GM21723 (cell line): ENCODE data around the gene TBX15.
"Not testable (repeated sequence)": the region's sequence is repeated elsewhere in the genome, so short reads cannot be mapped to it uniquely, and the experiment has no call there.

Source experiments
- ATAC-seq: cut with Tn5 transposase; IDR thresholded peaks from one replicate; pipeline ENCODE4 v1.9.1; 2021; ENCODE audit warnings: mild to moderate bottlenecking, moderate library complexity; ENCODE audit not compliant: unreplicated experiment

Gene TBX15

DNA sequence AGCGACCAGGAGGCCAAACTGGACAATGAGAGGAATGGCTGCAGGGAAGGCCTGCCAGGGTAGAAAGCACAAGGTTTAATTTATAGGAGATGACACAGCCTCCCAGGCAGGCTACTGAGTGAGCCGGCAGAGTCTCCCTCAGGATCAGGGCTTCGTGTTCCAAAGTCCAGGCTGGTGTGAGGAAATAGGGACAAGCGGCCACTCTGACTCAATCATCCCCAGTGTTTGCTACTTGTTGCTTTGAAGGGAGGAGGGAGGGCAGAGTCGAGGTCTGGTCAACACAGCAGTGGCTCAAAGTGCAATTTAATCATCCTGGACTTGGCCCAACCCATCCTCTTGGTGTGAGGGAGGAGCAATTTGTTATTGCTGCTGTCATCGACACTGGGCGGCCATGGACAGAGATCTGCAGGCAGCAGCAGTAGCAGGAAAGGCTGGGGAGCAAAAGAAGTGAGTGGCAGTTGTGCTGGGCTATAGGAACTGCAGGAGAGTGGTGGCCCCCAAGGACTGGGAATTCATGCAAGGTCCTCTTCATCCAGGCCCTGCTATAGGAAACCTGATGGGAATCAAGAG, 27.5 kb downstream of the TBX15 start:
- ATAC-seq = no peak

DNA sequence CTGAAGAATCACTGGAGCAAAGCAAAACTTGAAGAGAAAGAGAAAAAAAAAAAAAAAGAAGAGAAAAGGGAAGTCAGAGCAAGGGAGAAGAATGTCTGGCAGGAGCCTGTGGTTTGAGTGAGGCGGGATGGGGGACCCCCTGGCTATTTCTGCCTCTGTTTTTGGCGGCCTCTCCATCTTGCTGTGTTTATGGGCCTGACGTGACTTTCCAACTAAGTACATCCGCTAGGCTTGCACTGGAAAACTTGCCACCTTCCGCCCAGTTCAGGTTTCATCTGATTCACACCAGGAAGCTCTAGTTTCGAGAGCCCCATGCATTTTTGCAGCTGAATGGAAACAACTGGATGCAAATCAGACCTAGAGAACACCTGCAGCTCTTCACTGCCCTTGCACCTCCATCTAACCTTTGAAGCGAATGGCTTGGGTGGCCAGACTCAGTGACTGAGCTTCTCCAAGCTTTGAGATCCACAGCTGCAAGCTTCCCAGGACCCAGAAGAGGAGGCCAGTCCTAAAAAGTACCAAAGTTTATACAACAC, 28.0 kb downstream of the TBX15 start:
- peak; percentile 85 for ATAC-seq

DNA sequence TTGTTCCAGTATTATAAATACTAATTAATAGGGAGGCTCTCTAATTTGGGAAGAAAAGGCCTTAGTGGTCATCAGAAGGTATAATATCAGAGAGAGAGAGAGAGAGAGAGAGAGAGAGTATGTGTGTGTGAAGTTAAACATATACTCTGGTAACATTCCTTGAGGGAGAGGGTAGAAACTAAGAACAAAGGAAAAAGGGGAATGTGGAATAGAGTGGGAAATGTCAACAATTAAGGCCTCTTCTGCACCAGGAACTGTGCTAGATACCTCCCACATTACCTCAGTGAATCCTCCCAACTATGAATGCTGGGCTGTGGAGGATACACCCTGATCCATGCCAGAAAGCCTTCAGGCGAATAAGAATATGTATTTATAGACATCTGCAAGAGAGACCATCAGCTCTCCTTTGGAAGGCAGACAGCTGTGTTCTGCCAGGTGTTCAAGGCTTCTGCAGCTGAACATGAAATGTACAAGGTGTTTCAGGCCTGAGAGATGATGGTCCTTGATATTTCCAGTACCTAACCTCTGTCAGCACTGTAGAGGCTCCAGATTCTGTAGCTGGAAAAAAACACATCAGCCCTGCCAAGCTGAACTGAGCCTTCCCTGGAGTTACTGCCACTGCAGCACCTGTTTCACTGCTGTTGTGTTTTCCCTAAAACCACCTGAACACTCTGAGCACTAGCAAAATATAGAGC, 29.1 kb downstream of the TBX15 start:
- no peak for ATAC-seq

DNA sequence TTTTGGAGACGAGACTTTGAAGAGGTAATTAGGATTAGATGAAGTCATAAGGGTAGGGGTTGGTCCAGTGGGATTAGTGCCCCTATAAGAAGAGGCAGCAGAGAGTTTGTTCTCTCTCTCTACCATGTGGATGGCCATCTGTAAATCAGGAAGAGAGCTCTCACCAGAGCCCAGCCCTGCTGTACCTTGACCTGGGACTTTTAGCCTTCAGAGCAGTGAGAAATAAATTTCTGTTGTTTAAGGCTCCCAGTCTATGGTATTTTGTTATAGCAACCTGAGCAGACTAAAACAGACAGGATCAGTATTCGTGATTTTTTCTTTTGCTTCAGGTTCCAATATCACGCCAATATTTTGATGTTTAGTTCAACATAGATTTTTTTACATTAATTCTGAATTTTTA, 30.0 kb downstream of the TBX15 start:
- no peak for ATAC-seq

DNA sequence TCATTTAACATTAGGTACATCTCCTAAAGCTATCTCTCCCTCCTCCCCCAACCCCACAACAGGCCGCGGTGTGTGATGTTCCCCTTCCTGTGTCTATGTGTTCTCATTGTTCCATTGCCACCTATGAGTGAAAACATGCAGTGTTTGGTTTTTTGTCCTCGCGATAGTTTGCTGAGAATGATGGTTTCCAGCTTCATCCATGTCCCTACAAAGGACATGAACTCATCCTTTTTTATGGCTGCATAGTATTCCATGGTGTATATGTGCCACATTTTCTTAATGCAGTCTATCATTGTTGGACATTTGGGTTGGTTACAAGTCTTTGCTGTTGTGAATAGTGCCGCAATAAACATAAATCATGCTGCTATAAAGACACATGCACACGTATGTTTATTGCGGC, 30.6 kb downstream of the TBX15 start:
- not testable (repeated sequence) for ATAC-seq

DNA sequence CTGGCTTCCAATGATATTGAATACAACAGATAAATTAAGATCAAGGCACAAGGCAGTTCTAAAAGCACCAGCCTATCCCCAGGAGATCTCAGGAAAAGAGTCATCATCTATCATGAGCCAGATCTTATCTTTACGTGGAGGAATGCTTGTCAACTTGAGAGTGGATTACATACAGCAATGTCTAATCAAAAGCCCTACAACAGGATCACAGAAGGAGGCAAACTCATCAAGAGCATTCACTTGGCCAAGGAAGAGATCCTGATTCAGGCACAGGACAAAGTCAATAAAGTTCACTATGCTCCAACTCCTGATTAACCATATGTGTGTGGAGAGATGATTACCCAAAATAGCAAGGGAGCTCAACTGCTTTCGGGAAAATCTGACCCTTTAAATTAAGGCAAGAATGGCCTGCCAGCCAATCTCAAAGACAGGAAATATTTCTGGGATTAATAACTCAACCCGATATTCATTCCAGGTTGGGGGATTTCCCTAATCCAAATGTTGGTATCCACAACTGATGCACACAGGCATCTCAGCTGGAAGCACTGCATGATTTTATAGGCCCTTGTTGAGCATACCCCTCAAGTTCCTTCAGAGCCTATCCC, 33.7 kb downstream of the TBX15 start:
- no peak for ATAC-seq

DNA sequence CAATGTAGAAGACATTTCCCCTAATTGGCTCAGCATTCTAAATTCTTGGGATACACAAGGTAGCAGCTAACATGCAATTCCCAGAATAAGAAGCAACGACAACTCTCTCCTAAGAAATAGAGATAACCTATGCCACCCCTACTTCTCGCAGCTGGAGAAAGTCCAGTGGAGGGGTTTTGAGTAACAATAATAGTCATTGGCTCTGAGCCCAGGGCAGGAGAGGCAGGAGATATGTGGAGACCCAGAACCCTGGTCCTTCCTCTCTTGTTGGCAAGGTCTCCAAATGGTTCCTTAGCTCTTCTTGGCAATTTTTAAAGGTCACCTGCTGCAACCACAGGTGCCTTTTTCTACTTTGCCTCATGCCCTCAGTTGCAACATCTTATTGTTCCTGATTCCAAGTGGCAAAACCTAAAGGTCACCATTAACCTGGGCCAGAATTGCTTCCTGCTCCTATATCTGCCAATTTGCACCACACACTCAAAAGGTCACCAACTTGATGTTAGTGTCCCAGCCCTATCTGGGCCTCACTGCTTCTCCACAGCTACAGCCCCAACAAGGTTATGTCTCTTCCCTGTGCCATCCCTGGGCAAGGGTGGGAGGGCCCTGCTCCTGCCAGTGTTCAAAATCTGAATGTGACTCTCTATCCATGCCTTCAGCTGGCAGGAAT, 36.7 kb downstream of the TBX15 start:
- no peak for ATAC-seq

DNA sequence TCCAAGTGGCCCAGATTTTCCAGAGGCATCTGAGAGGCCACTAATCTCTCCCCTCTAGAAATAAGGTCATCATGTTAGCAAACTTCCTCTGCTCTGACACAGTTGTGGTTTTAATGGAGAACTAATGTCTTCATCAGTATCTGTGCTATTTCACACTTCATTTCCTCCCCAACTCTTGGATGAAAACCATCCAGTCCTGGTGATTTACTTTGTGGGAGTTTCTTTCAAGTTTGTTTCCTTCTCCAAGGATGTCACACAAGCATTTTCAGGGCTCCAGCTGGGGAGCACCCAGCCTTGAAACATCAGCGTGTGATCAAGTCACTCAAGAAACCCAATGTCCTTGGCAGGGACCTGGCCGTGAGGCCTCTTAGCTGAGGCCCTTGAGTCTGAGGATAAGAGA, 38.8 kb downstream of the TBX15 start:
- ATAC-seq = no peak

DNA sequence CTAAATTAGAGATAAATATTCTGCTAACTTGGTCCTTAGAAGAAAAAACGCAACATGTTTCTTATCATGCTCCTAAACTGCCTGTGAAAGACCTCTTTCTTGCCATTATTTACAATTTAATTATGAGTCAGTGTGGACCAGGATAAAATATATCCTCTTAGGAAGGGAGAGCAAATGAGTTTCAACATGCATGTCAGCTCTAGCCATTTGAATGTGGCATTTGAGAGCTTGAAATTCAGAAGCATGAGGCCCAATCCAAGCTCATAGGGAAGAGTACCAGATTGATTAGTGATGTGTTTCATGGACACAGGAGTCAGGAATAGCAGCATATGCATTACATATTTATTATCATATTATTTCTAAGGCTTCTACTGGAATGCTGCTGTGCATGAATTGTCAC, 39.3 kb downstream of the TBX15 start:
- no peak for ATAC-seq

DNA sequence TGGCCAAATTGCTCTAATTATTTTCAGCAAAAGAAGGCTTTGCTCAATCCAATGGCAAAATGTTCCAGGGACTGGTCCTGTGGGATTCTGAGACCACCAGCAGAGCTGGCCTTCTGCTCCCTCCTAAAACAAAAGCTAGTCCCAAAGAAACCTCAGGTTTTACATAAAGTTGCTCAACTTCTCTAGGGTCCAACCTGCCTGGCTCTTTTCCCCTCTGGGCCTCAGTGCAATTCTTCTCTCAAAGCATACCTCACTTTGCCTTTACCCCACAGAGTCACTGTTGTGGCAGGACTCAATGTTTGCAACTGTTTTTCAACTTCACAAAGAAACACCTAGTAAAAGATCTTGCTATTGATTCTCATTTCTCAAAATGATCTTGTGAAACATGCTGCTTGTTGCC, 39.8 kb downstream of the TBX15 start:
- no peak for ATAC-seq

DNA sequence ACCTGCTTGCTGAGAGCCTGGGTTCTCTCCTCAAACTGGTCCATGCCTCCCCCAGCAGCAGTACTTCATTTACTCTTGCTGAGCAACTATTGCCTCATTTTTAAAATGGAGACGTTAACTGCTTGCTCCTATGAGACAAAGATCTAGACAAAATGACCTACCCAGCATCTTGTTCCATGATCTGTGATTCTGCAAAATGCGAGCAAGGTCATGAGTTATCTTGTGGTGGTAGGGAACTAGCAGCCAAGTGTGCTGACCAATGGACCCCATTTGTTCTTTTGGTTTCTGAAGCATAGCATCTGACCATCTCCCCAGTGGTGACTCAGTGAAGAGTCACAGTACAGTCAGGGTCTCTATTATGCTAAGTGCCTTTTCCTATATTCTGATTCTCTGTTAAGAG, 40.4 kb downstream of the TBX15 start:
- ATAC-seq = no peak

DNA sequence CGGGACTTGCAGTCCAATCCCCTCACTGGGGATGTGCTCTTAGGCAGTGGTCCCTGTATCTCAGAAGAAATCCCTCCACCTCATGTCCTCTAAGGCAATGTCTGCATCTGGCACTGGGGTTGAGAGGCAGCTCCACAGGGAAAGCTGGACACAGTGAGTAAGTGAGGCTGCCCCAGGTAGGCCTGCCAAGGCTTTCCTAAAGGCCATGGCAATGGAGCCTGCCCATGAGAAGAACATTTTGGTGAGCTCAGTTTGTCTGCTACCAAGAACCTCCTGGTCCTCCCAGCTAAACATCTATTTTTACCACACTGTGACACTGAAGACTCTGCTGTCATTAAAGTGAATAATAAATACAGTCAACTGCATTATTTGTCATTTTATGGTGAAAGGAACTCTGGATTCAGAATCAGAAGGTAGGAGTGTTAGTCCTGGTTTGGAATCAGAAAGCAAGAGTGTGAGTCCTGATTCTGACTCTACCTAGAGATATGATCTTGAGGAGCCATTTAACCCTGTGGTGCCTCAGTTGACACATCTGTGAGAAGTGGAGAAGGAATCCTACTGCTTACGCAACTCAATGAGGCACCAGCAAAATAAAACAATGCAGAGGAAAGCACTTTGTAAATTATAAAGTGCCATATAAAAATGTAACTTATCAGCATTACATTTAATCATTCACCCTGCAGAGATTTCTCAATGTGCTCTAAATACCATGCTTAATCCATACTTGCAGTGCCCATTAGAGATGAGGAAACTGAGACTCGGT, 41.0 kb downstream of the TBX15 start:
- ATAC-seq = no peak

DNA sequence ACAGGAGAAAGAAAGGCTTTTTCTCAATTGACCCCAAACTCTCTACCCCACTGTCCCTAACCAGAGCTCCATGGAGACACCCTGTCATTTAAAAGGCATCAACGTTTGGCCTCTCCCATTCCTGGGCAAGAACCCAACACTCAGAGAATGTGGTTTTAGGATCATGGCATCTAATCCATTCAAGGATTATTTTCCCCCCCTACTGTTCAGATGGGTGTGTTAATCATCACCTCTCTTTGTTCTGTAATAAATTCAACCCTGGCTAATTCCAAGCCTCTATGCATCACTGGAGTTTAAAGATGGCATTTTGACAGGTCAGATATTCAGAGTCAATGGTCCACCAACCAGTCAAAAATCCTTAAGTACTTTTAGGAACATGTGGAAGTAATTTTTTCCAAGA, 42.7 kb downstream of the TBX15 start:
- ATAC-seq = no peak

DNA sequence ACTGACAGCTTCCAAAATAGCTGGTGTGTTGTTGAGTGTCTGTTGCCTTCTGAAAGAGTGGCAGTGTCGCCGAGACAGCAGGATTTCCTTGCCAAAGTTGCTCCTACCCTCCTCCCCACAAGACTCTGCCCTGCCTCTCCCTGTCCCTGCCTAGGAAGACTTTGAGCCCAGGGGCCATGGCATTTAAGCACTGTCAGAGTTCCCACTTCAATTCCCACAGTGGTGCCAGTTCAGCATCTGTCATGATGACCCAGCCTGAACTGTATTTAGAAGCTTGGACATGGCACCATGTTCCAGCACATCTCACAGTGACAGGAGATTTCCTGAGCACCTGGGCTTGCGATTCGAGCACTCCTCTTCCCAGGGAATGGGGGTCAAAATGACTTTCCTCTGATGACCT, 43.6 kb downstream of the TBX15 start:
- no peak for ATAC-seq

DNA sequence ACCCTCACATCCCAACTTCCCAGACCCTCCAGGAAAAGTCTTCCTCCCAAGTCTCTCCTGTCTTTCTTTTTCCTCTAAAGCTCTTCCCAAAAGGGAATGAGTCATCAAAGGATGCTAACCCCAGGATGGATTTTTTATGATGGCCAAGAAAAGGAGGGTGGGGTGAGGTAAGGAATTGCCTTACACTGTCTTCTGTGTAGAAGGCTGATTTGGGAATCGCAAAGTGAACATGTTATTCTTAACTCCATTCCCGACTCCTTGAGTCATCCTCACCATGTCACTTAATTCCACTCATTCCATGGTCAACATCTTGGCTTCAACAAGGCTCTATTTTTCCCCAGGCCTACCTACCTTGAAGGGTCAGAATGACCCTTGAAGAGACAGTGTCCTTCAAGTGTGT, 44.0 kb downstream of the TBX15 start:
- no peak for ATAC-seq

DNA sequence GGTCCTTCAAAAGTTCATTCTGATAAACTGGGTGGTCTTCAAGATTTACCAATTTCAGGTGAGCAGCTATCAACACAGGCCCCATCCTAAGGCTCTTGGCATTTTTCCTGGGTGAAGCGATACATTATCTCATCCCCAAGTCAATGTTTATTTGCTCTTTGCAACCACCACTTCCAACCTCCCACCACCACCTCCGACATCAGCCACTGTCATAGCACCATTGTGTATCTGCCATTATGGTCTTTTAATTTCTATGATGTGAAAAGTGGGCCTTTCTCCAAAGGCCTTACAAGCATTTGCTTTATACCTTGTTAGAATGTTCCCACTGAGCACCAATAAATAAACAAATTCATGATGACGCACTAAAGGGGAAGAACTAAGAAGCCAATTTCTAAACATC, 47.2 kb downstream of the TBX15 start:
- no peak for ATAC-seq

DNA sequence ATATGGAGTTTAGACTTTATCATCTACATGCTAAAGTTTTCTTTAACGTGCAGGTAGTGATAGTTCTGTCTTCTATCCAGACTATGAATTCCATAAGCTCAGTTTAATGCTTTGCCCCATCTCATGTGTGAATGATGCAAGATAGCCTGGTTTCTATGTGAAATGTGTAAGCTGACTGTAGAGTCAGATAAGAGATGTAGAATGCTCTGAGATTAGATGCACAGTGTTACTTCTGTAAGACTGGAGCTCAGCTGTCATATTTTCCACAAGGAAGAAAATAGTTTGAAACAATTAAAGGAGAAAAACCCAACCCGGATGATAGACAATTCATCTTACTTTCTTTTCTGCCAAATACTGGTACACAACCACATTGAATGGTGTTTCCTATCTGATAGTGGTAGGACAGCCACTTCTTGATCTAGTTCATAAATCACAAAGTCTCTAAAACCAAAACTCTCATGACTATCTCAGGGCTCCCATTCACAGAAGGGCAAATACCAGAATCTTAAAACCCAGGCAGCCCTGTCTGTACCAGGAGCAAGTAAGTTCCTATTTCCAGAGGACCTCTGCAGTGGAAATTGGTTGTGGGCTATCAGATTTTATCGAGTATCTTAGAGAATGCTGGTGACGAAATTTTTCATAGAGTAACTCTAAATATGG, 50.6 kb downstream of the TBX15 start:
- ATAC-seq = no peak

DNA sequence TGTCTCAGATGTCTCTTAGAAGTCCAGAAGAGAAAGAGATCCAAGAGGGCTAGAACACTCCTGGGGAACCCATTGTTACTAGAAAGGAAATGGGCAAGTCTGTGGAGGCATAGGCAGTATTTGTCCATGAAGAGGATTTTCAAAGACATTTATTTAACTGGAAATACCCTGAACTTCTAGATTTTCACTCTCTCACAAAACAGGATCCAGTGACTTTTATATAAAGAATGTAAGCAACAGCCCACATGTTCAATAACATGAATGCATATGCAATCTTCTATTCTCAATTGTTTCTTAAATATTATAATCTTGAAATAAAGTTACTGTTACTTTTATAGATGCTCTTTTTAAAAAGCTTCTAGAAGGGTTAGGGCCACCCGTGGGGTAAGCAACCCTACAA, 53.4 kb downstream of the TBX15 start:
- ATAC-seq = no peak

DNA sequence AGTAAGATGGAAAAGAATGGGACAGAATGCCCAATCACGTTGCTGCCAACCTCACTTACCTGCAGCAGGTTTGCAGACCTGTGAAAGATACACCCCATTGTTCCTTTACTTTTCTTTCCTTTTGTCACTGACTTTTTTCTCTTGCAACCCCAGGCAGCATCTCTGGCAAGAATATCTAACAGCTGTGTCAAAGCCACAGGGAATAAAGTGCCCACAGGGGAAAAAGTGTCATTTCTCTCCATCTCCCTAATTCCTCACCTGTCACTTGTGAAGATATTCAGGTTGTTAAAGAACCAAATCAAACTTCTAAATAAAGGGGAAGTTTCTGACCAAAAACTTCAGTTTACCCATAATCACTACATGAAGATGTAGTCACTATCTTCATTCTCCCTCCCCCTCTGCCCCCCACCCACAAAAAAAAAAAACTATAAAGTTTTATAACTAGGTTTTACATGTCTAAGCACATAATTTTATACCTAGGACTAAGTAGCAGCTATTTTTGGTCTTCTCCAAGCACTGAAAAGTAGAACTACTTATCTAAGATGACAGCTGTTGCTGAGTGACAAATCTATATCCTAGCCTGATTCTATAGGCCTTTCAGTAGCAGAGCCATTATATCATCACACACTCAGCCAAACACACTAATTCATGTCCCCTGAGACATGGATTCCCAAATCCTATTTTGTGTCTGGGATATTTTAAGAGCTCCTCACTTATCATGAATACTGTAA, 54.9 kb downstream of the TBX15 start:
- ATAC-seq = no peak

DNA sequence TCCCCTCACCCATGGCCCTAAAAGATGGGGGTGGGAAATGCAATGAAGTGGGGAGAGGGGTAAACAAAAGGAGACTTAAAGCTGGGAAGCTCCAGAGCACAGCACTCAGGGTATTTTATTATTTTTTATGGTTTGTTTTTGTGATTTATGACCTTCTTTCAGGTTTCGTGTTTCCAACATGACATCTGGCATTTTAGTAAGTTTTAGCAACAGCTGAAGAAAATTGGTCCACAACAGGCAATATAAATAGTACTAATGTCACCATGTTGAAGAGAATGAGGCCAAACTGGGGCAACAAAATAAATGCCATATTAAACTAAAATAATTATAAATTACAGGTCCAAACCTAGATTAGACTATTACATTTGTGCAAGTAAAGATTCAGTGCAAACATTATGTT, 56.3 kb downstream of the TBX15 start:
- ATAC-seq = no peak
